Glomerular visceral epithelial cell (primary cell): ENCODE data around the gene SEZ6L2.
A peak's percentile ranks its signal among the peaks of the same experiment; 100 is the strongest.

ENCODE experiments used
- DNase-seq: peaks from one replicate; pipeline ENCODE4 v3.0.0-alpha.2; 2016; ENCODE audit errors: extremely low spot score

The SEZ6L2 gene

GRCh38 chr16:29825145-29826044, 74.0 kb downstream of the SEZ6L2 start:
- peak; percentile 77 for DNase-seq

GRCh38 chr16:29824589-29825144, 74.7 kb downstream of the SEZ6L2 start:
- peak; percentile 62 for DNase-seq

DNA sequence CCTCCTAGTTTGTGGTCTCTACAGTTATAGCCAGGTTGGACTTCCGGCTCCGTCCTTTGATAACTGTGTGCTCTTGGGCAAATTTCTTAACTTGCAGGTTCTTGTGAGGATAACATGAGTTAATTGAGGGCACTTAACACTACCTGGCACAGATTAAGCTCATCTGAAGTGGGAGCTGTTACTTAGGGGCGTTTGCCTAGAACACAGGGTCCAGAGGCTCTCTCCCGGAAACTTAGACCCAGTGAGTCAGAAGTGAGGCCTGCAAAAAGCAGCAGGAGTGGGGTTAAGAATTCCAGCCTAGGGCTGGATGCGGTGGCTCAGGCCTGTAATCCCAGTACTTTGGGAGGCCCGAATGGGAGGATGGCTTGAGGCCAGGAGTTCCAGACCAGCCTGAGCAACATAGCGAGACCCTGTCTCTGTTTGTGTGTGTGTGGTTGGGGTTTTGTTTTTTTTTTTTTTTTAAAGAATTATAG, 77.7 kb downstream of the SEZ6L2 start:
- peak; percentile 72 for DNase-seq
